NCI-H2196 treated with DMSO at 0.1 percent for 48 hours (cell line): Measurements from ENCODE around the gene MLANA.
A peak's percentile ranks its signal among the peaks of the same experiment; 100 is the strongest.
"Not testable (repeated sequence)": the region's sequence is repeated elsewhere in the genome, so short reads cannot be mapped to it uniquely, and the experiment has no call there.

ENCODE experiments used
- DNase-seq: peaks from one replicate; lab custom pipeline; 2025; ENCODE audit not compliant: unreplicated experiment; lab: John Stamatoyannopoulos, UW

MLANA gene

GRCh38 chr9:5869315-5870019 lies 21.2 kb upstream of the MLANA start:
- no peak for DNase-seq

- no peak for DNase-seq
Observed at GRCh38 chr9:5870020-5870339, 20.7 kb upstream of the MLANA start.

- DNase-seq: peak; percentile 36
Observed at GRCh38 chr9:5870691-5871090, 20.0 kb upstream of the MLANA start.

GRCh38 chr9:5871785-5872184 lies 18.9 kb upstream of the MLANA start:
- DNase-seq: no peak

- no peak for DNase-seq
Observed at GRCh38 chr9:5872511-5872910, 18.2 kb upstream of the MLANA start.

GRCh38 chr9:5873439-5873838 lies 17.2 kb upstream of the MLANA start:
- DNase-seq: no peak

- DNase-seq: no peak
Observed at GRCh38 chr9:5874048-5874447, 16.6 kb upstream of the MLANA start.

- no peak for DNase-seq
Observed at GRCh38 chr9:5876026-5876425, 14.7 kb upstream of the MLANA start.

GRCh38 chr9:5876711-5877110 lies 14.0 kb upstream of the MLANA start:
- no peak for DNase-seq

GRCh38 chr9:5879419-5880181 lies 11.1 kb upstream of the MLANA start:
- no peak for DNase-seq

- DNase-seq: not testable (repeated sequence)
Observed at GRCh38 chr9:5882244-5883012, 8.3 kb upstream of the MLANA start.

- DNase-seq: no peak
Observed at GRCh38 chr9:5884191-5884590, 6.5 kb upstream of the MLANA start.

GRCh38 chr9:5886114-5886939 lies 4.4 kb upstream of the MLANA start:
- DNase-seq: peak; percentile 93

- no peak for DNase-seq
Observed at GRCh38 chr9:5892456-5893133, 1.9 kb downstream of the MLANA start.

GRCh38 chr9:5893134-5893505 lies 2.4 kb downstream of the MLANA start:
- no peak for DNase-seq

- DNase-seq: no peak
Observed at GRCh38 chr9:5893591-5894236, 3.0 kb downstream of the MLANA start.

GRCh38 chr9:5894237-5894959 lies 3.7 kb downstream of the MLANA start:
- no peak for DNase-seq

GRCh38 chr9:5895782-5896181 lies 5.1 kb downstream of the MLANA start:
- DNase-seq: no peak

GRCh38 chr9:5896863-5897262 lies 6.2 kb downstream of the MLANA start:
- DNase-seq: no peak
